NOMO-1 treated with dmso at 0.1 percent for 144 hours (cell line): ENCODE measurements around the gene ITGB3BP.
"Not testable (repeated sequence)": the region's sequence is repeated elsewhere in the genome, so short reads cannot be mapped to it uniquely, and the experiment has no call there.

ENCODE experiments used
- DNase-seq: peaks from one replicate; lab custom pipeline; 2025; ENCODE audit not compliant: unreplicated experiment; lab: John Stamatoyannopoulos, UW

ITGB3BP gene

GRCh38 chr1:63423649-63424048 is 99.4 kb downstream of the ITGB3BP start:
- DNase-seq, result no peak

DNA sequence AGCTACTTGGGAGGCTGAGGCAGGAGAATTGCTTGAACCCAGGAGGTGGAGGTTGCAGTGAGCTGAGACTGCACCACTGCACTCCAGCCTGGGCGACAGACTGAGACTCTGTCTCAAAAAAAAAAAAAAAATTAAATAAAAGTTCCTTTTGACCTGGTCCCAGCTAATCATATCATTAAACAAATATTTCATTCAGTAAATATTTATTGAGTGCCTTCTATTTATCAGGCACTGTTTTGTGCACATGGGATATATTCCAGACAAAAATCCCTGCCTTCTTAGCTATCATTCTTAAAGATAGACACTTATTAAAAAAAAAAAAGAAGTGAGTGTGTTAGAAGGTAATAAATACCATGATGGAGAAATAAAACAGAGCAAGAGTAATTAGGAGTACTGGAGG is 102.3 kb downstream of the ITGB3BP start:
- DNase-seq, result not testable (repeated sequence)

- no peak for DNase-seq
Observed at GRCh38 chr1:63418101-63418500, 104.9 kb downstream of the ITGB3BP start.

DNA sequence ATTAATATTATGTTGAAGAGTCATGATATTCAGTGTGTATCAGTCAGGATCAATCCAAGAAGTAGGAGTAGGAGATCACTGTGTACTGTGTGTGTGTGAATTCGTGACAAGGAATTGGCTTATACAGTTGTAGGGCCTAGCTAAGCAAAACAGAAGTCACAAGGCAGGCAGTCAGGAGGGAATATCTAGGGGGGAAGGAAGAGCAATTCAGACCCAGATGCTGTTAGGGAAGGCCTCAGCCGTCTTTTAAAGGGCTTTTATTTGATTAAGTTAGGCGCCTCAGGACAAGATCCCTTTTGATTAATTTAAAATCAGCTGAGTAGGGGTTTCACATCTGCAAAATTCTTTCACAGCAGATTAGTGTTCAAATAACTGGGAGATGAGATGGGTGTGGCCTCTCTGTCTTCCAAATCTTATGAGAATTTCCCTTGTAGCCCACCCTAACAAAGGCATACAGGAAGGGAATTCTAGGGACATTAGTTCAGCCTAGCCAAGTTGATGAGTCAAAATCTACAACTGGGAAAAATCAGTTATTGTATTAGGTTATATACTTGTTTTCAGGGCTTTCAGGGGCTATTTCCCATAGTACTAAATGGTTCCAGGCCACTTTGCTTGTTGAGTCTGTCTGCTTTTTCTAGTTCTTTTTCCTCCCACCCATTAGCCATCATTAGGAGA is 108.2 kb downstream of the ITGB3BP start:
- no peak for DNase-seq

- DNase-seq, result no peak
Observed at GRCh38 chr1:63413394-63413793, 109.6 kb downstream of the ITGB3BP start.

DNA sequence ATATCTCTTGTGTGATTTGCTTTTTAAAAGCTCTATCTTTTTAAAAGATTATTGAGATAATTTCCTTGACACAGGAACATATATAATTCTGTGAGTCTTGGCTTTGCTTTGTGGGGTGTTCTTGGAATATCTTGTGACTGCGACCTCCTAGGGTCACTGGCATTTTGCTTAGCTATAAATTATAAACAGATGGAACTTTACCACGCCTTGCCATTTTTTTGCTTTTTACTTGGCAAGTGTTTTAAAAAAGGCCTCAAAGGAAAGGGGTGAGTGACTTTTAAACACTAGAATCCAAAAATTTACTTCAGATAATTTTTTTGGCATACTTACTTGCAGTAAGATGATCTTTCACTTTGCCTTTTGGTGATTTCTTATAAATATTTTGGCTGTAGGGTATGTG is 112.0 kb downstream of the ITGB3BP start:
- DNase-seq, result no peak

DNA sequence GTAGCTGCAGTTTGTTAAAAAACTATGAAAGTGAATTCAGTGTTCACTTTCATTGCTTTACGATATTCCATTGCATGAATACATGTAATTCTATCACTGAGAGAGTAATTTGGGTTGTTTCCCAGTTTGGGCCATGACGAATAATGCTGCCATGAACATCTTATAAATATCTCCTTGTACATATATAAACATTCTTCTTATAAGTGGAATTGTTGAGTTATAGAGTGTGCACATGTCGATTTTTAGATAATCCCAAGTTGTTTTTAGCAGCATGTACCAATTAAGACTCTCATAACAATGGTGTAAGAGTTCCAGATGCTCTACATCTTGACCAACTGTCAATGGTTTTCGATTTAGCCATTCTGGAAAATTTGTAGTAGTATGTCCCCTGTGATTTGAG is 114.7 kb downstream of the ITGB3BP start:
- no peak for DNase-seq

DNA sequence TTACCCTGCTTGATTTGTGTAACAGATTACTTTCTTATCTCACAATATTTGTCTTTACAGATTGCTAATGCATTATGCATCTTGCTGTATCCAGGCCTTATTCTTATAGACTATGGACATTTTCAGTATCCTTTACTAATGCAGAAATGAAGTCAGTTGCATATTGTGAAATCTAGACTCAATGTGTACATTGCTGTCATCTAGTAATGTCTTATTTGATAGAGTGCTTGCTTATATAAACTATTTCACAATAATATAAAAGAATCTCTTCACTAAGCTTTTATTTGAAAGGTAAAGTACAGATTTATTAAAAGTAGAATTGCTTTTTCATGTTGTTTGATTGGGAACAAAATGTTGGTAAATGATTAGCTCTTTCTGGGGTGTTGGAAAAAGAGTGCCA is 116.0 kb downstream of the ITGB3BP start:
- no peak for DNase-seq

- no peak for DNase-seq
Observed at GRCh38 chr1:63405987-63406386, 117.0 kb downstream of the ITGB3BP start.

GRCh38 chr1:63405021-63405420 is 118.0 kb downstream of the ITGB3BP start:
- no peak for DNase-seq

- no peak for DNase-seq
Observed at GRCh38 chr1:63403386-63403785, 119.6 kb downstream of the ITGB3BP start.

GRCh38 chr1:63401945-63402344 is 121.1 kb downstream of the ITGB3BP start:
- DNase-seq, result no peak
